ENCODE results near the gene MALT1.
A peak's percentile ranks its signal among the peaks of the same experiment; 100 is the strongest.
"Not testable (repeated sequence)": the region's sequence is repeated elsewhere in the genome, so short reads cannot be mapped to it uniquely, and the experiment has no call there.

Gene MALT1

GRCh38 chr18:58671111-58671631 is at the start of gene MALT1:
TSS of gene MALT1 (plus strand) at chr18:58671465. CDS start at chr18:58671644, 179 bp downstream.
- DNase-seq: peak; percentile 99

DNA sequence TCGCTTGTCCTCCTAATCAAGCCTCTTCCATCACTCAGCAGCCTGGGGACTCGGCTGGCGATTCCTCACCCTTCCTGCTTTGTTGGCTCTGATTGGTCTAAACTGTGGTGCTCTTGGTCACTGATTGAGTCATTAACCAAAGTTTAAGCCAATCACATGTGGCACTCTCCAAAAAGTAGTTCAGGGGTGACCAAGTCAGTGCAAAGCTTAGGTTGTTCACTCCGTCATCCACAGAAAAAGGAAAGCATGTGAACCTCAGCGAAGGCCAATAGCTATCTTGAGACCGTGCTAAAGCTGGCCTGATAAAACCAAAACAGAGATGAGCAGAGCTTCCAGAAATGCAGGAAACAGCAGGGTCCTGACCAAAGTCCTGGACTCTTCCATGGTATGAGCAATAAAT is 47.3 kb upstream of the MALT1 start:
- no peak for DNase-seq

DNA sequence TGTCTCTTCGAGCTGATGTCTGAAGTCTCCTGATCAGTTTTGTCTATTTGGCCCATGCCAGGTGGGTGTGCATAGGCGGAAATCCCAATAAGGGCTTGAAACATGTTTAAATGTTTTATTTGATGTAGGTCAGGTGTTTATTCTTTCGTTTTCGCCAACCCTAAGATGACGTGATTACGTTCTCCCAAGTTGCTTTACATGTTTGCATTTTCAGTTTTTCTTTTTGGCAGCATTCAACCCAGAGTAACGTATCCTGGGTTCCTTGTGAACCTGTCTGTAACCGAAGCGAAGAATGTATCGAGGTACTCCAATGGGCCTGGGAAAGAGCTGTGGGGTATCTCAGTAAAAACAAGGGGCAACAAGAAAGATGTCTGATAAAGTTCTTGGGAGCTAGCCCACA is 45.4 kb upstream of the MALT1 start:
- DNase-seq: no peak

- DNase-seq: no peak
Measured at GRCh38 chr18:58630071-58630470, 41.2 kb upstream of the MALT1 start.

DNA sequence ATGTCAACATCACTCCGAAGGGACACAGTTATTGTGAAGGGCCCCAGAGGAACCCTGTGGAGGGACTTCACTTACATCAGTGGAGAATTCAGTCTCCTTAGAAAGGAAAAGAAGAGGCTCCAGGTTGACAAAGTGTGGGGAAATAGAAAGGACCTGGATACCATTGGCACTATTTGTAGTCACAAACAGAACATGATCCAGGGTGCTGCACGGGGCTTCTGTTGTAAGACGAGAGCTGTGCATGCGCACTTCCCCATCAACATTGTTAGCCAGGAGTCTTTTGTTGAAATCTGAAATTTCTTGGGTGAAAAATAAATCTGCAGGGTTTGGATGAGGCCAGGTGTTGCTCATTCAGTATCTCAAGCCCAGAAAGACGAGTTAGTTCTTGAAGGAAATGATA is 40.0 kb upstream of the MALT1 start:
- DNase-seq: no peak

- no peak for DNase-seq
Measured at GRCh38 chr18:58632552-58632951, 38.7 kb upstream of the MALT1 start.

DNA sequence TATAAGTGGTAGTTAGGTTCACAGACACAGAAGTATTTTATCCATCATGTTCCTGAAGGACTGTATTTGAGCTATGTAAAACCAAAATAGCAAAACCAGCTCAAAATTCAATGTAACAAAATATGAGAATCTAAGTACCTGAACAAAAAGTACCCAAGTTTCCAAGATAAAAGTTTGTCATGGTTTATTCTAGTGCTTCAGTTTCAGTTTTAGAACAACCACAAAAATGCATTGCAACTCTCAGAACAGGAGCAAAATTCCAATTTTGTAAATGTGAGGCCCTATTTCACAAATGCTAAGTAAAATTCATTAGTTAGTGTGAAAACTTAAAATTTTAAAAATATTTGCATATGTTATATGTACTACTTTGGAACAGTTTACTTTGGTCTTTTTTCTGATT is 37.4 kb upstream of the MALT1 start:
- DNase-seq: no peak

DNA sequence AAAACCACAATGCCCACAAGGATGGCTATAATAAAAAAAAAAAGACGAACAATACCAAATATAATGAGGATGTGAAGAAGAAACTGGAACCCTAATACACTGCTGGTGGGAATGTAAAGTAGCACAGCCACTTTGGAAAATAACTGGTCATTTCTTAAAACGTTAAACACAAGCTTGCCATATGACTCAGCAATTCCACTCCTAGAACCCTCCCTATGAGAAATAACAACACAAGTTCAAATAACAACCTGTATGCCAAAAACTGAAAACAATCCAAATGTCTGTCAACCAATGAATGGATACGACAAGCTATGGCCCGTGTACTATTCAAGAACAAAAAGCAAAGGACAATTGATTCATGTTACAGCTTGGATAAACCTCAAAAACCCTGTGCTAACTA is 35.4 kb upstream of the MALT1 start:
- no peak for DNase-seq

DNA sequence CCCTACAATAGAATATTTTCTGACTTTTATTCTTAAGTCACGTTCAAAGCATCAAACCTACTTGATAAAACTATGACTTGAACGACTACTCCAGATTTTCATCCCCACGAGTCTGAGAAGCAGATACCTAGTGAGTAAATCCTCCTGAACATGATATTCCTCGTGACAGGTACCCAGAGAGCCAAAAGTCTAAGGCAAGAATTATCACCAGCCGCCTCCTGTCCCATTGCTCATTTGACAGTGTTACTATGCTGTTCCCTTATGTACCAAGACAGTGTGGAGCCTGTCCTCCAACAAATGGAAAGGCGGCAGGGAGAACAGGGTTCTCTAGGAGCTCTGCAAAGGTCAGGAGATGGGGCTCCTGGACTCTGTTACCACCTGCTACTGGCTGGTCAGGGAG is 34.1 kb upstream of the MALT1 start:
- DNase-seq: no peak

- DNase-seq: no peak
Measured at GRCh38 chr18:58637946-58638345, 33.3 kb upstream of the MALT1 start.

GRCh38 chr18:58638441-58638840 is 32.8 kb upstream of the MALT1 start:
- DNase-seq: no peak

DNA sequence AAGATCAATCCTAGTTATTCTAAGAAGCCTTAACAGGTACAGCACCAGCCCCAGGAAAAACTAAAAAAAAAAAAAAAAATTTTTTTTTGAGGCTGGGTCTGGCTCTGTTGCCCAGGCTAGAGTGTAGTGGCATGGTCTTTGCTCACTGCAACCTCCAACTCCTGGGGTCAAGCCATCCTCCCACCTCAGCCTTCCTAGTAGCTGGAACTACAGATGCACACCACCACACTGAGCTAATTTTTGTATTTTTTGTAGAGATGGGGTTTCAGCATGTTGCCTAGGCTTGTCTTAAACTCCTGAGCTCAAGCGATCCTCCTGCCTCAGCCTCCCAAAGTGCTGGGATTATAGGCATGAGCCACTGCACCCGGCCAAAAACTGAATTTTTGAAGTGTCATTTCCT is 32.0 kb upstream of the MALT1 start:
- no peak for DNase-seq

GRCh38 chr18:58639751-58640427 is 31.4 kb upstream of the MALT1 start:
- no peak for DNase-seq

DNA sequence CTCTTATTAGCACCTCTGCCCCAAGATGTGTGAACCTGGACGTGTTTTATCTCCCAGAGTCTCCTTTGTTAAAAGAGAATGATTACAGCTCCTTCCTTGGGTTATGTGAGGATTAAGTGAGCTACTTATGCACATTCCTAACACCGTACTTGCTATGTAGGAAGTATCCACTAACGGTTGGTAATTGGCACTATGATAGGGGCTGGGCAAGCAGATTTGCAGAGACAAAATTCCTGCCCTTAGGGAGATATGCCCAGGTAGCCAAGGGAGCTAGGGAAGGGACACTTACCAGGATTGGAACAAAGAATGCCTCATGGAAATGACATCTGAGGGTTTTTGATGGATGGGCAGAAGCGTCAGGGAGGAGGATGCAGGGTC is 30.8 kb upstream of the MALT1 start:
- no peak for DNase-seq

- DNase-seq: no peak
Measured at GRCh38 chr18:58640891-58641610, 30.2 kb upstream of the MALT1 start.

GRCh38 chr18:58643557-58643956 is 27.7 kb upstream of the MALT1 start:
- DNase-seq: not testable (repeated sequence)

- DNase-seq: no peak
Measured at GRCh38 chr18:58645398-58645797, 25.9 kb upstream of the MALT1 start.

- DNase-seq: no peak
Measured at GRCh38 chr18:58646334-58646862, 24.9 kb upstream of the MALT1 start.

- DNase-seq: no peak
Measured at GRCh38 chr18:58649966-58650816, 21.1 kb upstream of the MALT1 start.

GRCh38 chr18:58650830-58651229 is 20.4 kb upstream of the MALT1 start:
- not testable (repeated sequence) for DNase-seq

DNA sequence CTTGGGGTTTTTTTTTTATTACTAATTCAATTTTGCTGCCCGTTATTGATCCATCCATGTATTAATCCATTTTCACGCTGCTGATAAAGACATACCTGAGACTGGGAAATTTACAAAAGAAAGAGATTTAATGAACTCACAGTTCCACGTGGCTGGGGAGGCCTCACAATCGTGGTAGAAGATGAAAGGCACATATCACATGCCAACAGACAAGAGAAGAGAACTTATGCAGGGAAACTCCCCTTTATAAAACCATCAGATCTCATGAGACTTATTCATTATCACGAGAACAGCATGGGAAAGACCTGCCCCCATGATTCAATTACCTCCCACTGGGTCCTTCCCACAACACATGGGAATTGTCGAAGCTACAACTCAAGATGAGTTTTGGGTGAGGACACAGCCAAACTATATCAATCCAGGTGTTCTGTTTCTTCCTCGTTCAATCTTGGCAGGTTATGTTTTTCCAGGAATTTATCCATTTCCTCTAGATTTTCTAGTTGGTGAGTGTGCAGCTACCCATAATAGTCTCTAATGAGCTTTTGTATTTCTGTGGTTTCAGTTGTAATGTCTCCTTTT is 18.0 kb upstream of the MALT1 start:
- DNase-seq: not testable (repeated sequence)

GRCh38 chr18:58653814-58654509 is 17.3 kb upstream of the MALT1 start:
- no peak for DNase-seq

Data from DMS53 (cell line).